Measurements from ENCODE around the gene CSNK2A2.

Gene CSNK2A2

GRCh38 chr16:58138852-58139251 is 59.1 kb downstream of the CSNK2A2 start:
- DNase-seq (ENCODE audit: low spot score) = no peak

- DNase-seq (ENCODE audit: low spot score) = no peak
Measured at GRCh38 chr16:58137581-58137980, 60.3 kb downstream of the CSNK2A2 start.

GRCh38 chr16:58129097-58129936 is 68.6 kb downstream of the CSNK2A2 start, which contains the start of gene CFAP20:
Gene CFAP20, minus strand, starts transcription at chr16:58129381. Its CDS starts 266 bp downstream, at chr16:58129115.
- DNase-seq (ENCODE audit: low spot score) = peak; percentile 96

GRCh38 chr16:58128711-58129096 is 69.2 kb downstream of the CSNK2A2 start:
- no peak for DNase-seq (ENCODE audit: low spot score)

- no peak for DNase-seq (ENCODE audit: low spot score)
Measured at GRCh38 chr16:58128181-58128631, 69.7 kb downstream of the CSNK2A2 start.

DNA sequence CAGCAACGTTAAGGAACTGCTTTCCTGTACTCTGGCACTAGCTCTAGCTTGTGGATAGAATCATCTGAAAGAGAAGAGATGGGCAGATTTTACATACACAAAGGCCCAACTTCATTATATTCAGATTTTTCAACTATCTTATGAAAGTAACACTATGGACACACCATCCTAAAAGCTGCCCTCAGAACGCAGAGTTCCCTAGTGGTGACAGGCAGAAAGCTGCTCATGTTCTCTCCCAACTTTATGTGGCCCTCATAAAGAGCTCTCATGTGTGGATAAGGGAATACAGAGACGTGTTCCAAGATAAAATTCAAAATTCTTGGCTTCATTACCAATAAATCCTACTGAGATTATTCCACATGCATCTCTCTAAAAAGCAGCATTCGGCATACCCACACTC is 70.3 kb downstream of the CSNK2A2 start:
- no peak for DNase-seq (ENCODE audit: low spot score)

DNA sequence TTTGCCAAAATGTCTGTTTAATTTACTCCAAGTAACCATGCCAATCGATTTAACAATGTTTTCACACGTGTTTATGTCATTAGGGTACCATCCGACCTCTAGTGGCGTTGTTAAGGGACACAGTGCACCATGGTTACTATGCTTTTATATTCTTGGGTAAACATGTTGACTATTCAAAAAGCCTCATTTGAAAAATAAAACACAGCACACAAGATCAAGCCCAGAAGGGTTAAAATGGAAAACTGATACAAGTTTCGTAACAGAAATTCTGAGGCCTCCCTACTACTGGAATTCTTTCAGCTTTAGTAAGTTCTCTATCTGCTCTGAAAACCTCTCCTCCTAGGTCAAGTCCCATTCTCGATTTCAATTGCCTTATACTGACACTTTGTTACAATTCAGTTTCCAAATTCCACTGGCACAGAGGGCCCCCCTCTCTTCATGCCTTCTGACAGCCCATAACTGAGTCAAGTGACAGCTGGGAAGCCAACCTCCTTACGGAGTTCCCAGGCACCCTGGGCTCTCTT is 70.8 kb downstream of the CSNK2A2 start:
- peak; percentile 28 for DNase-seq (ENCODE audit: low spot score)

- no peak for DNase-seq (ENCODE audit: low spot score)
Measured at GRCh38 chr16:58126451-58126961, 71.4 kb downstream of the CSNK2A2 start.

DNA sequence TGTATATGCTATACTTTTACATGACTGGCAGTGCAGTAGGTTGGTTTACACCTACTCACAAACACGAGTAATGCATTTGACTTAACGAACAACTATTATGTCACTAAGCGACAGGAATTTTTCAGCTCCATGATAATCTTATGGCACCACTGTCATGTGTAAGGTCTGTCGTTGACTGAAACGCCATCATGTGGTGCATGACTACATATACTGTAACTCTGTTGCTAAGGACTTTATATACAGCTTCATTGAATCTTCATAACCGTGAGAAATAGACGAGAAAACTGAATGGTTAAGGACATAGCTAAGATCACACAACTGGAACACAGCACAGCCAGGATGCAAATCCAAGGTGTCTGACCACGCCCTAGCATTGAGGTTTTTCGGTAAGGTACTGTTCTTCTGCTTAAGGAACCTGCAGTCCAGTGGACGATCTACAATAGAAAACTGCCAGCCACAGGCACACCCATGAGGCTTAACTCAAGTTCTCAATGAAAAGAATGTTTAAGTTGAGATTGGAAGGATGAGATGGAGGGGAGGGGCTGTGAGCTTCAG is 72.0 kb downstream of the CSNK2A2 start:
- DNase-seq (ENCODE audit: low spot score) = no peak

- no peak for DNase-seq (ENCODE audit: low spot score)
Measured at GRCh38 chr16:58125041-58125440, 72.9 kb downstream of the CSNK2A2 start.

GRCh38 chr16:58124601-58124915 is 73.3 kb downstream of the CSNK2A2 start:
- DNase-seq (ENCODE audit: low spot score) = no peak

GRCh38 chr16:58123896-58124600 is 73.9 kb downstream of the CSNK2A2 start:
- DNase-seq (ENCODE audit: low spot score) = no peak

DNA sequence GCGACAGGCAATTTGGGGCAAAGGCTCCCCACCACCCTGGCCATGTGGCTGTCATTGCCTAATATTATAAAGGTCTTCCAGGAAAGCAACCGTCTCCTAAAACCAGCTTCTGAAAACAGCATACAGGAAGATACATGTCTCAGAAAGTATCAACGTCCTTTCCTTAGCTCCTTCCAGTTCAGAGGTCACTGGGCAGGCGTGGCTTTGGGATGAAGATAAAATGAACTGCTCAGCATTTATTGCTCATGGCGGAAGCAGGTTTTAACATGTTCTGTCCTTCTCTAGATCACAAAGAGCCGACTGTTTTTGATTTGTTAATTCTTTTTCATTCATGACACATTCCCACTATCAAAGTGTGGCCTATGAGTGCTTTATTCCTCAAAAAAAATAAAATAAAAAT is 76.8 kb downstream of the CSNK2A2 start:
- no peak for DNase-seq (ENCODE audit: low spot score)

GRCh38 chr16:58120234-58120633 is 77.7 kb downstream of the CSNK2A2 start:
- no peak for DNase-seq (ENCODE audit: low spot score)

DNA sequence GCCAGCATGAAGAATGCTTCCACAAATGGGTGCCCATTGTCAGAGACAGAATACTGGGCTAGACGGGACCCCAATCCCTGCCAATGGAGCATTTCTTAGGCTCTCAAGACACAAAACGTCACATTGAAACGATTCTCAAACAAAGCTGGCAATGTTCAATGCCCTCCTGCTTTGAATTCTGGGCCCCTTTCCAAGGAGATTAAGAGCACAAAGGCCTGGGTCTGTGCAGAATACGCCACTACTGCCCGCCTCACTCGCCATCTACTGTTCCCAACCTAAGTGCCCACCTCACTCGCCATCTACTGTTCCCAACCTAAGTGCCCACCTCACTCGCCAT is 78.4 kb downstream of the CSNK2A2 start:
- DNase-seq (ENCODE audit: low spot score) = no peak

DNA sequence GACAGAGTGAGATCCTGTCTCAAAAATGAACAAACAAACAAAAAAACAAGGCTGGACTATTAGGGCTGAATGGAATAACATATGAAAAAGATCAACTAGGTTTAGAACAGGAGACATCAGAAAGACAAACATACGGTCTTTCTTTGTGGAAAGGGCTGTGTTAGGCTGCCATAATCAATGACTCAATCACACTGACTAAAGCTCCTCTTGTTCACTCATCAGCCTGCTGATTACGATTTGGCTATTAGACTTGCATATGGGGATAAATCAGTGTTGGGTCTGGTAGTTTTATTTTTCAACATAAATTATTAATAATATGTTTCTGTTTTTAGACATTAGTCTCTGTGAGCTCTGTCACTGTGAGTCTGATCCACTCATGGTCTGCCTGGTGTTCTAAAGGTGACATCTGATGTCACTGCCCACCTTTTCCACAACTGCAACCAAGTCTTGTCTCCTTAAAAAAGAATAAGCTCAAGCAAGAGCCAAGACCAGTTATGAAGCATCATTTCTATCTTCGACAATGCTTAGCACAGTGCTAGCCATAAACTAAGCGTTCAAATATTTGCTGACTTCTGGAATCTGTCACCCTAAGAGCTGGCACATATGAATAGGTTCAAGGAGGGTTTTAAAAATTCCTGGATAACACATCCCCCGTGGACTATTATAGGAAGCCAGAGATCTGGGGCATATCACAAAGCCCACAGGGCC is 79.0 kb downstream of the CSNK2A2 start:
- no peak for DNase-seq (ENCODE audit: low spot score)

DNA sequence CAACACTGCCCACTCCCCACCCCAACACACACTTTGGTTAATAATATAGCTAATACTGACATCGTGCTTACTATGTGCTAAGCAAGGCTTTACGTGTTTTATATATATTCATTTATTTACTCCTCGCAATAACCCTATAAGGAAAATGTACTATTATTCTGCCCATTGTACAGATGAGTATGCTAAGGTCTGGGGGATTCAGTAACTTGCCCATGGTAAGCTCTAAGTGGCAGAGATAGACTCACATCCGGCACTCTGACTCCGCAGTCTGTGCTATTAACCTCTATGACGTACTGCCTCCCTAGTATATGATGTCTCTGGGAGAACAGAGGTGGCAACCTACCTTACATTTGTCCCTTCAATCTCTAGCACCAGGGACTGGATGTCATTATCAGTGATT is 81.4 kb downstream of the CSNK2A2 start:
- no peak for DNase-seq (ENCODE audit: low spot score)

- no peak for DNase-seq (ENCODE audit: low spot score)
Measured at GRCh38 chr16:58116081-58116480, 81.8 kb downstream of the CSNK2A2 start.

DNA sequence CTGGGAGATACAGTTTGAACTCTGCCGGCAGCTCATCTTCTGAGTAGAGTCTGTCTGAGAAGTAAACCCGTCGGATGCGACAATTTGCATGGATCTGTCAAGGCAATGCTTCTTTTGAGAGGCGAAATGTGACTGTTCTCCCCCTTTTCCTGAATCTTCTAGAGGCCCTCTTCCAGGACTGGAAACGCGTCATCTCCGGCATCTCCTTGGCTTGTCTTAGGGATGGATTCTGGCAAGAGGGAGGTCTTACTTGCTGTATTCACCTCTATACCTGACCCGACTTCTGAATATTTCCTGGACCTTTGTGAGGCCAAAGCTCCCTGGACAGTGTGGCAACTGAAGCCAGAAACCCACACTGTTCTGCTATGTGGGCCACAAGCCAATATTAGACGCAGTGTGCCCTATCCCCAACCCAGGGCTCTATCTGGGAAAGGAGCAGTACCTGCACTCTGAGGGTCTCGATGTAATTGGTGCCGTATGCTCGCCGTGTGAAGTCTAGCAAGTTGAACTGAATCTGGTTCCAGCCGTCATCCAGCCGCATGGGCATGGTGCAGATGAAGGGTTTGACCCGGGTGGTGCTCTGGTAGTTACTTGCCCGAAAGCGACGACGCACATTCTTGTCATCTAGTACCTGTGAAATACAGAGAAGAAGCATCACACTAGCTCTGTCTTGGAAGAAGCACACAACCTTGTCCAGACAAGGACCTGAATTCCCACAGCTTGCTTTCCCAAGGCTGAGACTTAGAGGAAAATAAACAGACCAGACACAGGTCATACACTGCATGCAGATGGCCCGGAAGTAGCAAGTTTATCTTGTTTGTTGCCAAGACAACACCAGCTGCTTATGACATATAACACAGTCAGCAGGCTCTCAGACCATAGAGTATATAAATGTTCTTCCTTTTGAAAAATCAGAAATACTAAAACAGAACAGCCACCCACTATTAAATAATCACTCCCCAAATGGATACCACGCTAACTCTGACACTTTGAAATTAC is 82.8 kb downstream of the CSNK2A2 start:
- DNase-seq (ENCODE audit: low spot score) = no peak

DNA sequence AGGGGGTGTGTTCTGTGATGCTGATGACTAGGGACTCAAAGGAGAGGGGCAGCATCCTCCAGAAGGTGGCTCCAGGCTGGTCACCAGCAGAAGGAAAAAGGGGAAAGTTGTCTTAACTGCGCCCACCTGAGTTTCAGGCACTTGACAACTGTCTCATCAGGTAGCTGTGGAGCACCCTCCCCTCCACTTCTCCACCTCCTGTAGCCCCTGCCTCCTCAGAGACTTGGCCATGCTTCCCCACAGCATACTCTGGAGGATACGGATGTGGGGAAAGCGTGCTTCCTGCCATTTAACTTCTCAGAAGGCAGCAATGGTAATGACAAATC is 86.6 kb downstream of the CSNK2A2 start:
- no peak for DNase-seq (ENCODE audit: low spot score)
